Measurements from ENCODE around the gene IMPA2. TPM values are rescaled to one million over a fixed set of nuclear protein-coding genes. Genes with fewer than 3 reads are reported as not detected.
"Not testable (repeated sequence)": the region's sequence is repeated elsewhere in the genome, so short reads cannot be mapped to it uniquely, and the experiment has no call there.

The IMPA2 gene
- total and polyA plus RNA-seq, 8 donors: 61.0 to 263 (median 78.6) TPM

GRCh38 chr18:12035481-12035880, 54.2 kb downstream of the IMPA2 start:
- Histone ChIP-seq H3K4me1 (peaks cover 11 to 20% (median 16%) of the 10 kb centered on the region in 4 donors), H3K36me3 (peaks cover under 1 to 31% (median 25%) of the 10 kb centered on the region in 4 donors), H3K27ac (no peak overlapping the region), H3K27me3 (peaks cover 0 to 10% (median 0%) of the 10 kb centered on the region in 3 donors), H3K4me3 (no peak overlapping the region), H3K9me3 (no peaks in the 10 kb centered on the region)
- 42 to 60% (median 57%) methylated on average over 6 of the region's 6 CpGs for WGBS, 5 donors
- no peak for DNase-seq
- intact Hi-C loops (cut with DNase I; ENCODE audit: low total_unique reads): loop anchor here (10.0 kb wide), 1 partner anchor 101 kb away; no protein-coding TSS in a partner anchor
- no peak for TF ChIP-seq CTCF (IDR thresholded peaks at IDR 0.05)
- no peak for TF ChIP-seq POLR2AphosphoS5 (IDR thresholded peaks at IDR 0.05)
- TF ChIP-seq POLR2A (IDR thresholded peaks at IDR 0.05): no peak
- no peak for TF ChIP-seq EP300 (IDR thresholded peaks at IDR 0.05)

DNA sequence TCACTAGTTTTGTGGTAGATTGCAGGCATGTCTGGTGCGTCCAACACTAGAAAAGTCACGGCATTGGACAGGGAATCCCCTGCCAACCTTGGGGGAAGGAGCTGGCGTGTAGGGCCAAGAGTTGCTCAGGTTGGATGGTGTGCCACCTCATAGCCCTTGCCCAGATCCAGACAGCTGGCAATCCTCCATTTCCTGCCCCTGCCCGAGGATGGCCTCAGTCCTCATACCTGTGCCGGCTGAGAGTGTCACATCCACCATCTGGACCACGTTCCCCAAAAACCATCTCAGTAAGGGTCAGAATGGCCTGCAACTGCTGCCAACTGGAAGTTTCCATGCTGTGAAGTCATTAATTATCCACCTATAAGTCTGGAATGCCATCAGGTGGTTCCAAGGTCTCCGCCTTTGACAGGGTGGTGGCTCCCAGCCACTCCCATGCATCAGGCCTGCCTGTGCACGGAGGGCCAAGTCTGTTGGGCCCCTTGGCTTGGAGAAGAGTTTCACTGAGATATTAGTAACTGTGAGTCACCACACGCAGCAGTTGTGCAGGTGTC, 55.0 kb downstream of the IMPA2 start:
- intact Hi-C loops (cut with DNase I; ENCODE audit: low total_unique reads): loop anchor here (10.0 kb wide), 1 partner anchor 101 kb away; no protein-coding TSS in a partner anchor
- Histone ChIP-seq H3K27me3 (peaks cover 0 to 10% (median 0%) of the 10 kb centered on the region in 3 donors), H3K36me3 (peaks cover 0 to 23% (median 17%) of the 10 kb centered on the region in 4 donors), H3K27ac (no peak overlapping the region), H3K4me3 (no peak overlapping the region), H3K9me3 (no peaks in the 10 kb centered on the region), H3K4me1 (peaks cover 11 to 20% (median 16%) of the 10 kb centered on the region in 4 donors)
- WGBS, 5 donors: 63 to 90% (median 70%) methylated on average over 8 to 9 of the region's 9 CpGs
- TF ChIP-seq POLR2A (IDR thresholded peaks at IDR 0.05) (no peak), CTCF (IDR thresholded peaks at IDR 0.05) (no peak), POLR2AphosphoS5 (IDR thresholded peaks at IDR 0.05) (no peak), EP300 (IDR thresholded peaks at IDR 0.05) (no peak)
- no peak for DNase-seq

- H3K9me3 ChIP-seq: no peaks in the 10 kb centered on the region
- H3K4me1 ChIP-seq: peaks cover 11 to 17% (median 15%) of the 10 kb centered on the region in 4 donors
- intact Hi-C loops (cut with DNase I; ENCODE audit: low total_unique reads): loop anchor here (10.0 kb wide), 1 partner anchor 103 kb away; no protein-coding TSS in a partner anchor
- peaks cover 0 to 10% (median 0%) of the 10 kb centered on the region in 3 donors for H3K27me3 ChIP-seq
- WGBS, 5 donors: 18 to 31% (median 21%) methylated on average over 13 to 27 of the region's 27 CpGs
- H3K27ac ChIP-seq: peak overlapping the region in 2 of 5 donors; percentile 39 to 71
- no peak for TF ChIP-seq POLR2AphosphoS5 (IDR thresholded peaks at IDR 0.05)
- no peak for TF ChIP-seq POLR2A (IDR thresholded peaks at IDR 0.05)
- TF ChIP-seq EP300 (IDR thresholded peaks at IDR 0.05): no peak
- no peak for TF ChIP-seq CTCF (IDR thresholded peaks at IDR 0.05)
- peaks cover 0 to 9% (median 4%) of the 10 kb centered on the region in 4 donors for H3K36me3 ChIP-seq
- peak overlapping the region; percentile 53 to 65 (median 56) for H3K4me3 ChIP-seq
- peak; percentile 40 to 68 for DNase-seq
Measured at GRCh38 chr18:12038082-12038638, 56.9 kb downstream of the IMPA2 start.

DNA sequence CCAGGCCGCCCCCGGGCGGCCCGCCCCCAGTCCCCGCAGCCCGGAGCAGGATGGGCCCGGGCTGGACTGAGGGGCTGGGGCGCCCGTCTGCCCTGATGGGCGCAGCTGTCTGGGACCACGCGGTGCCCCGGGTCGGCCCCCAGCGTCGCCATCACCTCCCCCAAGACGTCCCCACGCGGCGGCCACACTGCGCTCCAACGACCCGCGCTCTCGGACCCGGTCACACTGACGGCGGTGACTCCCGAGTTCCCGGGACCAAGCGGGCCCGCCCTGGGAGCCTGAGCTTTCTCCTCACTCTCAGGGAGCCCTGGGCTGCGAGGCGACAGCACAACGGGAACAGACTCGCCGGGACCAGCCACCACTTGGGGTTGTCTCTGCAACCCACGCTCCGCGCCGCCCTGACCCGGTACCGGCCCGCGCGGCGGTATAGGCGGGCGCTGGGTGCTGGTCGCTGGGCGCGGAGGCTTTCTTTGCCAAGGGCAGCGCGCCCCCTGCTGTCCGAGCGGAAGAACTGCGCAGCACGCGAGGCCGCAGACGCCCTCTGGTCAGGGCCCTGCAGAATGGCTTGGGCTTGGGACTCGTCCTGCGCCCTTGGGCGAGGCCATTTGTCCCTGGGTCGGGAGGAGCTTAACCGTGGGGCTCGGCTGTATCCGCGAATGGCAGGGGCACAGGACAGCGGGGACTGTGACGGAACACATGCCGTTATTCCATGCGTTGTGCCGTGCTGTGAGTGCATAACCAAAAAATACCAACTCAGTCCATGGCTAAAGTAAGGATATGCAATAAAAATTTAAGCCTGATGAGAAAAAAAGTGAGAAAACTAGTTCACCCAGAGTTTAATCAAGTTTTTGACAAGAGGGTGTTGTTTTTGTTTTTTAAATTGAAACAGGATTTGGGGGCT, 57.6 kb downstream of the IMPA2 start:
- H3K9me3 ChIP-seq: no peaks in the 10 kb centered on the region
- intact Hi-C loops (cut with DNase I; ENCODE audit: low total_unique reads): loop anchor here (10.0 kb wide), 1 partner anchor 104 kb away; no protein-coding TSS in a partner anchor
- peaks cover 0 to 1% (median 0%) of the 10 kb centered on the region in 4 donors for H3K36me3 ChIP-seq
- peak; percentile 90 to 93 for DNase-seq
- H3K27me3 ChIP-seq: peaks cover 0 to 10% (median 0%) of the 10 kb centered on the region in 3 donors
- peak overlapping the region in 3 of 5 donors; percentile 39 to 71 (median 55) for H3K27ac ChIP-seq
- 0 to 3% (median 2%) methylated on average over 23 to 74 of the region's 74 CpGs for WGBS, 5 donors
- H3K4me3 ChIP-seq: peak overlapping the region; percentile 53 to 65 (median 56)
- H3K4me1 ChIP-seq: peaks cover 11 to 17% (median 15%) of the 10 kb centered on the region in 4 donors
- no peak for TF ChIP-seq EP300 (IDR thresholded peaks at IDR 0.05)
- no peak for TF ChIP-seq POLR2A (IDR thresholded peaks at IDR 0.05)
- TF ChIP-seq CTCF (IDR thresholded peaks at IDR 0.05): peak in 6 of 7 experiments; percentile 66 to 100 (median 98)
- TF ChIP-seq POLR2AphosphoS5 (IDR thresholded peaks at IDR 0.05): peak; percentile 40 to 84 (median 41)

GRCh38 chr18:12039540-12039930, 58.2 kb downstream of the IMPA2 start:
- peaks cover 11 to 17% (median 15%) of the 10 kb centered on the region in 4 donors for H3K4me1 ChIP-seq
- 56 to 70% (median 61%) methylated on average over 6 of the region's 6 CpGs for WGBS, 5 donors
- intact Hi-C loops (cut with DNase I; ENCODE audit: low total_unique reads): loop anchor here (10.0 kb wide), 1 partner anchor 105 kb away; no protein-coding TSS in a partner anchor
- H3K27ac ChIP-seq, H3K4me3 ChIP-seq, H3K36me3 ChIP-seq, DNase-seq, H3K9me3 ChIP-seq: not testable (repeated sequence)
- peaks cover 0 to 10% (median 0%) of the 10 kb centered on the region in 3 donors for H3K27me3 ChIP-seq
